Psoas muscle (tissue), 8 donors: ENCODE results near the gene BICC1. TPM values are rescaled to one million over a fixed set of nuclear protein-coding genes. Genes with fewer than 3 reads are reported as not detected.

Source experiments
- ATAC-seq, 4 donors: fragments of 200-7000 bp; cut with Tn5 transposase; one replicate each; pipeline ENCODE4 v1.9.1; 2020; ENCODE audit warnings: moderate library complexity in 3 of 4, mild to moderate bottlenecking in 2 of 4
- DNase-seq, 2 donors: peaks; one replicate each; pipeline ENCODE4 v3.0.0-alpha.2; 2020
- H3K27ac ChIP-seq: fragments of 200-600 bp; one replicate; pipeline ENCODE4 v1.8.0; 2022
- H3K27me3 ChIP-seq, 3 donors: fragments of 200-600 bp in 1 of 3; one replicate each; pipeline versions ENCODE4 v1.6.1 to v1.8.0; 2013 to 2022; ENCODE audit warnings: low read length in 2 of 3, mild to moderate bottlenecking in 2 of 3, moderate library complexity in 1 of 3; ENCODE audit not compliant: insufficient read depth in 3 of 3
- H3K36me3 ChIP-seq, 2 donors: fragments of 200-600 bp in 1 of 2; one replicate each; pipeline versions ENCODE4 v1.6.1 to v1.8.0; 2013 to 2022; ENCODE audit warnings: low read depth in 1 of 2, mild to moderate bottlenecking in 1 of 2, moderate library complexity in 1 of 2; ENCODE audit not compliant: insufficient read depth in 1 of 2
- H3K4me1 ChIP-seq: fragments of 200-600 bp; one replicate; pipeline ENCODE4 v1.8.0; 2022
- H3K4me3 ChIP-seq: fragments of 200-600 bp; one replicate; pipeline ENCODE4 v1.8.0; 2022; ENCODE audit warnings: mild to moderate bottlenecking
- H3K9me3 ChIP-seq: fragments of 200-600 bp; one replicate; pipeline ENCODE4 v1.8.0; 2022
- CTCF ChIP-seq: fragments of 200-600 bp; IDR thresholded peaks from one replicate; pipeline ENCODE4 v1.8.0; 2022; ENCODE audit warnings: antibody characterized with exemption
- WGBS, 3 donors: extraction: QIAGEN DNeasy Blood & Tissue Kit; methylation state at CpG; one replicate each; pipeline versions ENCODE4 v1.1.6 to v1.1.7; 2013; 5-methylcytosine and 5-hydroxymethylcytosine counted together
- intact Hi-C, 2 donors: fragments of 100-400 bp; cut with DNase I; formaldehyde crosslinking; loops; one replicate each; pipeline versions ENCODE4 v1.11.0 to v1.14.2; 2022
- polyA plus RNA-seq, 3 donors: library from polyadenylated mRNA; stranded (reverse); fragments of 200-250 nt; gene quantifications; one replicate each; pipeline ENCODE4 v1.2.3, GENCODE V29; 2013
- total RNA-seq, 4 donors: library from RNA; stranded (reverse); fragmentation: NEBNext Ultra II Directional in 2 of 4; extraction: Animal tissue kit (Norgen Biotek cat#: 25700) in 2 of 4; gene quantifications; one replicate each; pipeline versions ENCODE4 v1.2.1 to v1.2.4, GENCODE V29; 2021 to 2023
- donor health status: healthy with polysubstance abuse.
- donor health status: DM: no; HTN: no; CAD: no; lungs with moderate emphysema.
- donor health status: Bipolar disorder and iron deficiency.
- donor health status: healthy.
- donor health status: DM: yes; HTN: yes; CAD: no.
- donor health status: DM: no; HTN: no; CAD: no.
- donor health status: DM: no; HTN: no; CAD: no.
- donor health status: DM: yes; HTN: yes; CAD: no.

BICC1 gene
- total and polyA plus RNA-seq, 7 donors: 4.7 to 13.2 (median 6.9) TPM

- ATAC-seq: no peak
- no peak overlapping the region for H3K27ac ChIP-seq
These were observed 31.5 kb downstream of the BICC1 start for GRCh38 chr10:58544135-58544534.

GRCh38 chr10:58545427-58545826 lies 32.8 kb downstream of the BICC1 start:
- ATAC-seq: no peak
- DNase-seq: no peak
- H3K4me3 ChIP-seq: no peak overlapping the region
- no peaks in the 10 kb centered on the region for H3K4me1 ChIP-seq
- no peaks in the 10 kb centered on the region for H3K27me3 ChIP-seq
- H3K36me3 ChIP-seq: no peaks in the 10 kb centered on the region
- 35 to 50% (median 42%) methylated on average over 4 of the region's 4 CpGs for WGBS, 3 donors
- intact Hi-C loops: no loop called here
- no peaks in the 10 kb centered on the region for H3K9me3 ChIP-seq
- peak overlapping the region; percentile 33 for H3K27ac ChIP-seq
- no peak for TF ChIP-seq CTCF

More at GRCh38 chr10:58544135-58544534, 31.5 kb downstream of the BICC1 start:
- 23 to 45% (median 28%) methylated on average over 1 of the region's 1 CpG for WGBS, 3 donors
- no peaks in the 10 kb centered on the region for H3K27me3 ChIP-seq
- H3K4me3 ChIP-seq: no peak overlapping the region
- intact Hi-C loops: no loop called here
- H3K9me3 ChIP-seq: no peaks in the 10 kb centered on the region
- no peak for DNase-seq
- H3K36me3 ChIP-seq: no peaks in the 10 kb centered on the region
- no peaks in the 10 kb centered on the region for H3K4me1 ChIP-seq
- no peak for TF ChIP-seq CTCF

GRCh38 chr10:58546137-58546536 lies 33.5 kb downstream of the BICC1 start:
- no peak overlapping the region for H3K4me3 ChIP-seq
- DNase-seq (no peak), ATAC-seq (peak in 1 of 4 donors; percentile 24)
- H3K36me3 ChIP-seq: no peaks in the 10 kb centered on the region
- no peak for TF ChIP-seq CTCF
- H3K27me3 ChIP-seq: no peaks in the 10 kb centered on the region
- H3K4me1 ChIP-seq: no peaks in the 10 kb centered on the region
- intact Hi-C loops: no loop called here
- H3K27ac ChIP-seq: peak overlapping the region; percentile 23
- 78 to 83% (median 83%) methylated on average over 1 of the region's 1 CpG for WGBS, 3 donors
- H3K9me3 ChIP-seq: no peaks in the 10 kb centered on the region

GRCh38 chr10:58546722-58547445 lies 34.2 kb downstream of the BICC1 start:
- H3K36me3 ChIP-seq: no peaks in the 10 kb centered on the region
- TF ChIP-seq CTCF: no peak
- no peaks in the 10 kb centered on the region for H3K4me1 ChIP-seq
- ATAC-seq (peak in 1 of 4 donors; percentile 16), DNase-seq (no peak)
- intact Hi-C loops: no loop called here
- H3K4me3 ChIP-seq: no peak overlapping the region
- H3K27ac ChIP-seq: no peak overlapping the region
- no peaks in the 10 kb centered on the region for H3K9me3 ChIP-seq
- 88 to 95% (median 89%) methylated on average over 2 of the region's 2 CpGs for WGBS, 3 donors
- no peaks in the 10 kb centered on the region for H3K27me3 ChIP-seq

- H3K27ac ChIP-seq: no peak overlapping the region
- 52 to 74% (median 67%) methylated on average over 1 of the region's 1 CpG for WGBS, 3 donors
- no peak overlapping the region for H3K4me3 ChIP-seq
- ATAC-seq: no peak
- no peak for DNase-seq
- no peaks in the 10 kb centered on the region for H3K27me3 ChIP-seq
- TF ChIP-seq CTCF: no peak
- no peaks in the 10 kb centered on the region for H3K36me3 ChIP-seq
- intact Hi-C loops: no loop called here
- no peaks in the 10 kb centered on the region for H3K9me3 ChIP-seq
- H3K4me1 ChIP-seq: no peaks in the 10 kb centered on the region
These were observed 35.3 kb downstream of the BICC1 start for GRCh38 chr10:58547963-58548362.
